ENCODE data around the gene FERMT2.

- TF ChIP-seq CTCF (IDR thresholded peaks at IDR 0.05) = no peak
- no peak for TF ChIP-seq EZH2 (IDR thresholded peaks at IDR 0.05)
- TF ChIP-seq EZH2phosphoT487 (IDR thresholded peaks at IDR 0.05) = no peak
Observed at GRCh38 chr14:52922059-52922458, 28.8 kb downstream of the FERMT2 start.

Measured in neural progenitor cell (in vitro differentiated cells).